ENCODE results near the gene PKIG. TPM values are rescaled to one million over a fixed set of nuclear protein-coding genes. Genes with fewer than 3 reads are reported as not detected.

Gene PKIG
- total and polyA plus RNA-seq, 10 of the 15 experiments (the other 5 are each of a cell fraction or from before 2014, with no cell fraction given), result 5.7 to 82.3 (median 39.7) TPM

DNA sequence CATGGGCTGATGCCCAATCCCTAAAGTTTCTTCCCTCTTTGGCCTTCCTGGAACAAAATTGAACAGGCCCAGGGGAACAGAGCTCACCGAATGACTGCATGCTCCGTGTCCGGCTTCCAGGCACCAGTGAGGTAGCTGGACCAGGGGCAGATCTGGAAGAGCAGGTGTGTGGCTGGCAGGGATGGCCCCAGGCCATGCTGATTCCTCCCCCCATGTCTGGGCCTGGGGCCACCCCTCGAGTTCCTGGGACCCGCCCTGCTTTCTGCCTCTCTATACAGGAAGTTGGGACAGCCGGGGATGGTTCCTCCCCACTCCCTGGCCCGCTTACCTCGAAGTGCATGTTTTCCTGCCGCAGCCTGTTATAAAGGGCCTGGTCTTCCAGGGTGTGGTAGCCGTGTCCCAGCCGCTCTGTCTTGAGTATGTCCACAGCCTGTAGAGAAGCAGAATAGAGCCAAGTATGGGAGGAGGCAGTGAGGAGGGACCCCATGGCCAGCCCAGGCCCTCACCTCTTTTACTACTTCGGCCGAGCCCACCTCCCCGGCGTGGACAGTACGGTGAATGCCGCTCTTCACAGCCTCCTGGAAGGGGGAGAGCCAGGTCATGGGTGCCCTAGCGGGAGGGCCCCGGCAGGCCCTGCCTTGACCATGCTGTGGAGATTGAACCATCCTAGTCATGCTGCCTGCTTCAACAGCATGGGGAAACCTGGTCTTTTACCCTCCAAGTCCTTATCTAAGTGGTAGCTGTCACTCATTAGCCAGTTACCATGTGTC, 40.3 kb downstream of the PKIG start:
- no TSS peak for BruUV-seq (replicated peaks)
- H3K4me1 ChIP-seq (ENCODE audit: control insufficient read depth, insufficient read depth, low read length), result peaks cover 7% of the 10 kb centered on the region
- H3K9ac ChIP-seq (ENCODE audit: control insufficient read depth, insufficient read depth, low read length), result no peak overlapping the region
- RAD21 ChIA-PET (ENCODE audit: unreplicated experiment), result no interaction called here
- DNase-seq (ENCODE audit: low read depth, low spot score) (no peak), FAIRE-seq (no peak), ATAC-seq (no peak)
- POLR2A ChIA-PET, result interaction anchor here (1.0 kb wide), 1 partner anchor 35 kb away, joined by 3 read pairs; no protein-coding TSS in a partner anchor
- no peak overlapping the region for H3K27ac ChIP-seq (ENCODE audit: control insufficient read depth, insufficient read depth)
- no peak overlapping the region for H3K4me3 ChIP-seq
- CTCF ChIA-PET, result interaction anchor here (3.3 kb wide), 1 partner anchor 61 kb away, joined by 13 read pairs; no protein-coding TSS in a partner anchor
- no peaks in the 10 kb centered on the region for H3K79me2 ChIP-seq (ENCODE audit: control insufficient read depth, insufficient read depth, low read length)
- SMC1A ChIA-PET (ENCODE audit: uncharacterized antibody, unreplicated experiment), result interaction anchor here (1.9 kb wide), 1 partner anchor 60 kb away, joined by 5 read pairs; no protein-coding TSS in a partner anchor
- TF ChIP-seq ZNF217 (IDR thresholded peaks at IDR 0.05) (no peak), EGR1 (IDR thresholded peaks at IDR 0.05; ENCODE audit: borderline replicate concordance in 1 of 2, low read depth in 2 of 2, low read length in 2 of 2) (no peak), HCFC1 (IDR thresholded peaks at IDR 0.05; ENCODE audit: low read length) (no peak), RELA (IDR thresholded peaks at IDR 0.05; ENCODE audit: borderline replicate concordance, partially characterized antibody) (no peak), SREBF1 (IDR thresholded peaks at IDR 0.05; ENCODE audit: low read length) (no peak), PAX5 (IDR thresholded peaks at IDR 0.05; ENCODE audit: borderline replicate concordance, low read depth, low read length) (no peak), CBX3 (IDR thresholded peaks at IDR 0.05; ENCODE audit: borderline replicate concordance, low read depth) (no peak), MTA3 (IDR thresholded peaks at IDR 0.05; ENCODE audit: borderline replicate concordance, low read length) (no peak), CREM (IDR thresholded peaks at IDR 0.05; ENCODE audit: low read depth) (no peak), CHD1 (IDR thresholded peaks at IDR 0.05; ENCODE audit: low read depth, low read length) (no peak), NRF1 (conservative IDR thresholded peaks at IDR 0.05; ENCODE audit: low read depth, low read length) (no peak)
- TF ChIP-seq, protein P1, sequence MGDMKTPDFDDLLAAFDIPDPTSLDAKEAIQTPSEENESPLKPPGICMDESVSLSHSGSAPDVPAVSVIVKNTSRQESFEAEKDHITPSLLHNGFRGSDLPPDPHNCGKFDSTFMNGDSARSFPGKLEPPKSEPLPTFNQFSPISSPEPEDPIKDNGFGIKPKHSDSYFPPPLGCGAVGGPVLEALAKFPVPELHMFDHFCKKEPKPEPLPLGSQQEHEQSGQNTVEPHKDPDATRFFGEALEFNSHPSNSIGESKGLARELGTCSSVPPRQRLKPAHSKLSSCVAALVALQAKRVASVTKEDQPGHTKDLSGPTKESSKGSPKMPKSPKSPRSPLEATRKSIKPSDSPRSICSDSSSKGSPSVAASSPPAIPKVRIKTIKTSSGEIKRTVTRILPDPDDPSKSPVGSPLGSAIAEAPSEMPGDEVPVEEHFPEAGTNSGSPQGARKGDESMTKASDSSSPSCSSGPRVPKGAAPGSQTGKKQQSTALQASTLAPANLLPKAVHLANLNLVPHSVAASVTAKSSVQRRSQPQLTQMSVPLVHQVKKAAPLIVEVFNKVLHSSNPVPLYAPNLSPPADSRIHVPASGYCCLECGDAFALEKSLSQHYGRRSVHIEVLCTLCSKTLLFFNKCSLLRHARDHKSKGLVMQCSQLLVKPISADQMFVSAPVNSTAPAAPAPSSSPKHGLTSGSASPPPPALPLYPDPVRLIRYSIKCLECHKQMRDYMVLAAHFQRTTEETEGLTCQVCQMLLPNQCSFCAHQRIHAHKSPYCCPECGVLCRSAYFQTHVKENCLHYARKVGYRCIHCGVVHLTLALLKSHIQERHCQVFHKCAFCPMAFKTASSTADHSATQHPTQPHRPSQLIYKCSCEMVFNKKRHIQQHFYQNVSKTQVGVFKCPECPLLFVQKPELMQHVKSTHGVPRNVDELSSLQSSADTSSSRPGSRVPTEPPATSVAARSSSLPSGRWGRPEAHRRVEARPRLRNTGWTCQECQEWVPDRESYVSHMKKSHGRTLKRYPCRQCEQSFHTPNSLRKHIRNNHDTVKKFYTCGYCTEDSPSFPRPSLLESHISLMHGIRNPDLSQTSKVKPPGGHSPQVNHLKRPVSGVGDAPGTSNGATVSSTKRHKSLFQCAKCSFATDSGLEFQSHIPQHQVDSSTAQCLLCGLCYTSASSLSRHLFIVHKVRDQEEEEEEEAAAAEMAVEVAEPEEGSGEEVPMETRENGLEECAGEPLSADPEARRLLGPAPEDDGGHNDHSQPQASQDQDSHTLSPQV (IDR thresholded peaks at IDR 0.05), result no peak
- TF ChIP-seq, protein P2, sequence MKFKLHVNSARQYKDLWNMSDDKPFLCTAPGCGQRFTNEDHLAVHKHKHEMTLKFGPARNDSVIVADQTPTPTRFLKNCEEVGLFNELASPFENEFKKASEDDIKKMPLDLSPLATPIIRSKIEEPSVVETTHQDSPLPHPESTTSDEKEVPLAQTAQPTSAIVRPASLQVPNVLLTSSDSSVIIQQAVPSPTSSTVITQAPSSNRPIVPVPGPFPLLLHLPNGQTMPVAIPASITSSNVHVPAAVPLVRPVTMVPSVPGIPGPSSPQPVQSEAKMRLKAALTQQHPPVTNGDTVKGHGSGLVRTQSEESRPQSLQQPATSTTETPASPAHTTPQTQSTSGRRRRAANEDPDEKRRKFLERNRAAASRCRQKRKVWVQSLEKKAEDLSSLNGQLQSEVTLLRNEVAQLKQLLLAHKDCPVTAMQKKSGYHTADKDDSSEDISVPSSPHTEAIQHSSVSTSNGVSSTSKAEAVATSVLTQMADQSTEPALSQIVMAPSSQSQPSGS (IDR thresholded peaks at IDR 0.05; ENCODE audit: low read length), result no peak
- peaks cover 40 to 43% of the 10 kb centered on the region in 2 experiments for H3K36me3 ChIP-seq (ENCODE audit: control insufficient read depth in 2 of 2, insufficient read depth in 2 of 2, low read length in 1 of 2)
- H2AFZ ChIP-seq (ENCODE audit: control insufficient read depth, low read depth, low read length), result no peak overlapping the region
- no peak overlapping the region for H3K4me2 ChIP-seq (ENCODE audit: control insufficient read depth, insufficient read depth)
- no peaks in the 10 kb centered on the region; the same call in 1 of the 3 replicates for H3K9me3 ChIP-seq (replicated peaks; ENCODE audit: control insufficient read depth, insufficient read depth, low read length)
- 96% methylated on average over 19 of the region's 19 CpGs for WGBS (ENCODE audit: insufficient coverage, insufficient replicate concordance, low lambda C conversion rate, missing lambda C conversion rate)
- no peaks in the 10 kb centered on the region for H3K27me3 ChIP-seq (replicated peaks in 1 of 2; ENCODE audit: control insufficient read depth in 2 of 2, insufficient read depth in 2 of 2, low read length in 1 of 2)
- in situ Hi-C loops (cut with MboI), result no loop called here
- intact Hi-C loops (cut with micrococcal nuclease; ENCODE audit: unreplicated experiment), result no loop called here
- H4K20me1 ChIP-seq (ENCODE audit: control insufficient read depth, insufficient read depth), result no peaks in the 10 kb centered on the region
